GM18858 (cell line): ENCODE results near the gene EFNA5.
A peak's percentile ranks its signal among the peaks of the same experiment; 100 is the strongest.

ENCODE experiments used
- ATAC-seq: cut with Tn5 transposase; IDR thresholded peaks from one replicate; pipeline ENCODE4 v1.9.1; 2021; ENCODE audit not compliant: unreplicated experiment

The EFNA5 gene

DNA sequence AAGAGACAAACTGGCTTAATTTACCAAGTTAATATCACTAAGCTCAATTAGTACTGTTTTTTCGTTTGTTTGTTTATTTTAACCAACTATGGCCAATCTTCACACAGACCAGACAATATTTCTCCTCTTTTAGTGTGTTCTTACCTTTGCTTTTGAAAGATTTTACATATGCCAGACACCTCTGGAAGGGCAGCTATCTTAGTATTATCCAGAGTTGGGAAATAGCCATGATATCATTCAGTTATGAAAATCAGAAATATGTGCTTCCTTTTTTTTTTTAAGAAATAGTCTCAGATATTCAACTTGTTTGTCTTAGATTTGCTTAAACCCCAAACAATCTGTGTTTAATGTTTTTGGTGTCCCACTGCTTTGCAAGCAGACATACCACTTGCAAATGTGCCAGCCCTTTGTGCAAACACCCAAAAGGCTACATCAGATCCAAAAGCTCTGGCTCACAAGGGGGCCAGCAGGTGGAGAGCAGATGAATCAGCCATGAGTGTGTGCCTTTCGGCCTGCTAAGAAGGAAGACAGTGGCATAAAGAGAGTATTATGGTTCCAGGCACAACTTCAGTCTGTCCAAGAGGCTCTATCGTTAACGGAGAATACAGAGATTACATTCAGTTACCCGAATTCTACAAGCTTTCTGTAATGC is 147.6 kb downstream of the EFNA5 start:
- ATAC-seq = no peak

DNA sequence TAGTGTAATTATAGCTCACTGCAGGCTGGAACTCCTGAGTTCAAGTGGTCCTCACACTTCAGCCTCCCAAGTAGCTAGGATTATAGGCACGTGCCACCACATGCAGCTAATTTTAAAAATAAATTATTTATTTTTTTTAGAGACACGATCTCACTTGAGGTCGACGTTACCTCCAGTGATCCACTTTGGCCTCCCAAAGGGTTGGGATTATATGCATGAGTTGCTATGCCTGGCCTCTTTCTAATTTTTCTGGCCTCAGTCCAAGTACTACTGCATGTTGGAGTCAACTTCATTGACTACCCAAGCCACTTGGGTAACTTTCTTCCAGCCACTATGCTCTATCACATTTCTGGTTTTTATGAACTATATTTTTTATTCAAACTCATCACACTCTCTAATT is 148.3 kb downstream of the EFNA5 start:
- no peak for ATAC-seq

DNA sequence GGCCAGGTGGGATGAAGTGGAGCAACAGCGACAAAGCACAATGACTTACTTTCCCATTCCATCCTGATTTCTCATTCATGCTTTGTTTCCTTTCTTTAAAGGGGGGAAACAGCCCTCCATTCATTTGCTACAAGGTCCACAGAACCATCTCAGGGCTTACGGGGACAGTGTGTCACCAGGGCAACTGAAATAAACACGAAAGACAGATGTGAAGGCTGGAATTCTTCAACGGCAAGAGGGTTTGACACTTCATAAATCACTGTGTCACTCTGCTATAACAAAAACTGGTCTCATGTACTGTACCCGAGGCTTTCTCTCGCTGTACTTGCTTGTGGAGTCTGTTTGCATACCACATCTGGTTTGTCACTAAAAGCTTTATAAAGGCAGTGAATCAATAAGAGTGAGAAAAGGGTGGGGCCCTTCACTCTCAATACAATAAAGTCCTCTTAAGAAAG is 150.8 kb downstream of the EFNA5 start:
- ATAC-seq = no peak

DNA sequence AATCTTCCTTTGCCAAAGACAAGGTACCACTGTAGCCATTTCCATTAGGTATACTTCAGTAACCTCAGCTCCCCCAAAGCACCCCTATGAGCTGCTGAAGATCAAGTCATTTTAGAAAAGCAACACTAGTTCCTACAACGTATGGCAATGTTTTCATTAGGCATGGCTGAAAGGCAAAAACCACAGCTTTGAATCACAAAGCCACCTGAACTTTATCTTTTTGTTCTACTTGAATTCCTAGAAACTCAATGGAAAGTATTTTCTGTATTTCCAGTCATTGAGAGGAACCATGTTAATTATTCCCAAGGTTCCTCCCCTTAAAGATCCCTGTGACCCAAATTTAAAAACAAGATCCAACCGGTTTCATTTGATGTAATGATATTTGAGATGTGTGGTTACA is 152.1 kb downstream of the EFNA5 start:
- ATAC-seq = no peak

DNA sequence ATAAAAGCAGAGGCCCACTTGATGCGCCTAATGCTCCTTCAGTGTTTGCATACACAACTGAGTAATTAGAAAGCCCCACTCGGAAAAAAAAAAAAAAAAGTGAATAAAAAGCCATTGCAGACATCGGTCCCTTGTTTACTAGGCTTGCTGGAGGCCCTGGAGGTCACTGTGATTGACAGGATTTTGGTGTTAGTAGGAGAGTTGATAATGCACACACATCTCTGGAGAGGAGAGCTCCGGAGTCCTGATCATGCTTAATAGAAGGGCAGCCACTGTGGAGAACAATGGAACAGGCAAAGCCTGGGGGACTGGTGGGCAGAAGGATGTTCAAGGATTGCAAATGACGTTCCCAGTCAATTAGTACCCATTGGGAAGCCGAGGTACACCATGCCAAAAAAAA is 152.5 kb downstream of the EFNA5 start:
- no peak for ATAC-seq

DNA sequence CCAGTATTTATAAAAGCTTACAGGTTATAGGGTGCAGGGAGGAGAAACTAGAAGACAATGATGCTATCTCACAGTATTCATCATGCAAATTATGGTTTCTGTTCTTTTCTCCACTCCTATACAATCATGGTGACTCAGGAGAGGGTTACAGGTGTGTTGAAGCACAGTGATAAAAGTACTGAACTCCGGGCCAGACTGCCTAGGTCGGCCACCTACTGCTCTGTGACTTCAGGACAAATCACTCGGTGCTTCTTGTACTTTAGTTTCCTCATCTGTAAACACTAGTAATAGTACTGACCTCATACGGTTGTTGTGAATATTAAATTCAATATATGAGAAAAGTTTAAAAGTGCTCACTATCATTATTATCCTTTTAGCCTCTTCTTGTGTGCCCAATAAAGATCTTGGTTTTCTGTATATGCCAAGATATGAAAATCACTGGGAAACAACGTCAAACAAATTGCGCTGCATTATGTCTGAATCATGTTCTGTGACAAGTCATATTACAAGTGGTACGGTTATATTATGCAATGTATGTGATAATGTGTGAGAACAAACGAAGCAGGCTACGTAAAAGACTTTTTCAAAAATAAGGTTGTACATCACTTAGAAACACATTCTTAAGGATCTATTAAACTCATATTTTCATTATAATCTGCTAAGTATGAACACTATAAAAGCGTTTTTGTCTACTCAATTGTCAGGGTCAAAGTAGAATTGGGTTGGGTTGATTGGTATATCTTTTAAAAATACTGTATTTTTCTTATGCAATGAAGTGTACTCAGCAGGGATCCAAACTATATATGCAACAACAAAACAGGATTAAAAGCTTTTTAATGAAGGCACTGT is 153.3 kb downstream of the EFNA5 start:
- ATAC-seq = no peak

DNA sequence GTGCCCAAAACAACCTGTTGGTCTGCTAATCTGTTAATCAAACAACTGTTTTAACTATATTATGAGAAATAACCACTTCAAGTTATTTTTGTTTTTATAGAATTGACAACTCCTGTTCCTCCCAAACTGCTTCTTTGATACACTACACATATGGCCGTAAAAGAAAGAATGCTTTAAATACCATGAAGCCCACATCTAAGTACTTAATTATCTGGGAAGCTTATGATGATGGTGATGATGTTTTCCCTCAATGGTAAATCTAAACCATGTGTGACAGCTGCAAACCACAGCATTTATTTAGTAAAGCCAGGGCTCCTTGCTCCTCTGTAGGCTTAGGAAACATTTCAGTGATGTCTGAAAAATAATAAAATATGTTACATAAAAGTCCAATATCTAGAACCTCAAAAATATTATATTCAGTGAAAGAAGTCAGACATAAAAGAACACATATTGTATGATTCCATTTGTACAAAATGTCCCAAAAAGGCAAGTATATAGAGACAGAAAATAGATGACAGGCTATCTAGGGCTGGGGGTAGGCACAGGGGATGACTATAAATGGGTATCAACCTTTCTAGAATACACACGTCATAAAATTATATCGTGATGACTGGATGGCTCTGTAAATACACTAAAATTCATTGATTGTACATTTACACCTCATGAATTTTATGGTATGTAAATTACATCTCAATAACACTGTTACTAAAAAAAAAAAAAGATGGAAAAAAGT is 154.1 kb downstream of the EFNA5 start:
- ATAC-seq = no peak

DNA sequence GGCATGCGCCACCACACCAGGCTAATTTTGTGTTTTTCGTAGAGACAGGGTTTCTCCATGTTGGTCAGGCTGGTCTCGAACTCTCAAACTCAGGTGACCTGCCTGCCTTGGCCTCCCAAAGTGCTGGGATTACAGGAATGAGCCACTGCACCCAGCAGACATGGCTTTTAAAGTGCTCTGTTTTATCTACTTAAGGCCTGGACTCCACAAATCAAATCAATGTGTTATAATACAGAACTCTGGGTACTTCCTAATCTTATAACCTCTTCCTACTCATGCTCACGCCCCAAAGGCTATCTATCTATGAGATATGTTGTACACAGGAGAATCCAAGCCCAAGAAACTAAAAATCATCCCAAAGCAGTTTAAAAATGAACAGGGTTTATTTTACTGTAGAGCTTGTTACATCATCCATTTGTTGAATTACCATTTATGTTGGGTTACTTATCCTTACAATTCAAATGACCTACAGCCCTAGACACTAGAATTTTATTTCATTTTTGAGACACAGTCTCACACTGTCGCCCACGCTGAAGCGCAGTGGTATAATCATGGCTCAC is 155.1 kb downstream of the EFNA5 start:
- no peak for ATAC-seq

DNA sequence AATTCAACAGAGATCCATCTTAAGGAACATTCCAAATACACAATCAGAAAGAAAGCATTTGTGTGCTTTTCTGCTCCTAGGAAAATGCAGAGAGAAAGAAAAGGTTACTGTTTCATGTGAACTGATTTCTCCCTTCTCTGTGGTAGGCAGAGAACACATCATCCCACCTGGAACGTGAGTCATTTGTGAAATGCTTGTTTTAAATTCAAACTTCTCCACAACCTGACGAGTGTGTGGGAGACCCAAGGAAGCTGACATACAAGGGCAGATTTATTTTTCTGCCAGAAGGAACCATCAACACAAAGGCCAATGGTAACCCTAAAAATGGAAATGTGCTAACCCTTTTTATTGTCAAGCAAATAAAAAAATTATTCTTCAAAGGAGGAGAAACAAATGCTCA is 156.4 kb downstream of the EFNA5 start:
- no peak for ATAC-seq

DNA sequence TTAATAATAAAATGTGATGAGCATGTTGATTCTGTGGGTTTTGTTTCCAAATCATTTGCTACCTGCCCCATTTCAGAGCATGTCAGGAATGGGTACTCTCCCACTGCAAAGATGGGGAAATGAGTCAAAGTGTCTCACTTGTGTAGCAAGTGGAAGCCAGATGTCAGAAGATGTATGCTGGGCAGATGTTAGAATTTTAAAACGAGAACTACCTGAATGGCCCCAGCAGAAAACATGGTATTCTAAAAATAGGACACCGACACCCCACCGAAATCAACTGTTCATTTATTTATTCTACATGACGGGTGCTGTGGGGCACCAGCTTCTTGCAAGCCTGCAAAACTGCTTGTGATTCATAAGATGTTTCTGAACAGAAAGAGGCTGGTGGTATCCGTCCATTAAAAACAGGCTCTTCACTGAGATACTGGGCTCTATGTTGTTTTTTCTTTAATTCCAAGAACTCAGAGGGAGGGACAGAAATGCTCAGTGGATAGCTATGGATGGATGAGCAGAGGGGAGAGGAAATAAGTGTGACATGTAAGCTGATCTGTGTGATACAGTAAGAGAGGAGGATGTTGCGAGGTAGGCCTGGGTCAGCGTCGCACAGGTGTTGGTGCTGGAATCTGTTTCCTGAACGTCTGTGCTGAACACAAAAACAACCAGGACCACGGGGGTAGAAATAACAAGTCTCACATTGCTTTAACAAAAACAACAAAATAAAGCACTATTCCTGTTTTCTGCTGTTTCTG is 157.2 kb downstream of the EFNA5 start:
- no peak for ATAC-seq

DNA sequence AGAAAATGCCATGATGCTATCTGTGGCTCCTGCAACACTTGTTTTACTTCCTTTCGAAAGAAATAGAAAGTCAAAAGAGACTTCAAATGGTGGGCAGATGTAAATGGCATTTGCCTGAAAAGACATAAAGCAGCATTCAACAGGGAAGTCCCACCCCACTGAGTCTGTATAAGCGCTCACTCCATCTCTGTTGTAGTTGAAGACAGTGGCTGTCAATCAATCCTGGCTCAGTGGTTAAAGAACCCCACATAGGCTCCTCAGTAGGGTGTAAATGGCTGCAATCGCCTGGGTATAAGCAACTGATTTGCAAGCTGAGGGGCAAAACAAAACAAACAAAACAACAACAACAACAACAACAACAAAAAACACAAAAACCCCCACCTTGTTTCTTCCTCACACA is 158.7 kb downstream of the EFNA5 start:
- peak; percentile 48 for ATAC-seq

DNA sequence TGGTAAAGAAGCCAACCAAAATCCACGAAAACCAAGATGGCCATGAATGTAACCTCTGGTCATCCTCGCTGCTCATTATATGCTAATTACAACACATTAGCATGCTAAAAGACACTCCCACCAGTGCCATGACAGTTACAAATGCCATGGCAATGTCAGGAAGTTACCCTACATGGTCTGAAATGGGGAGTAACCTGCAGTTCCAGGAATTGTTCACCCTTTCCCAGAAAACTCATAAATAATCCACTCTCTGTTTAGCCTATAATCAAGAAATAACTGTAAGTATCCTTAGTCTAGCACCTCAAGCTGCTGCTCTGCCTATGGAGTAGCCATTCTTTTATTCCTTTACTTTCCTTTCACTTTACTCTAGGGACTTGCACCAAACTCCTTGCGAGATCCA is 160.6 kb downstream of the EFNA5 start:
- ATAC-seq = no peak

DNA sequence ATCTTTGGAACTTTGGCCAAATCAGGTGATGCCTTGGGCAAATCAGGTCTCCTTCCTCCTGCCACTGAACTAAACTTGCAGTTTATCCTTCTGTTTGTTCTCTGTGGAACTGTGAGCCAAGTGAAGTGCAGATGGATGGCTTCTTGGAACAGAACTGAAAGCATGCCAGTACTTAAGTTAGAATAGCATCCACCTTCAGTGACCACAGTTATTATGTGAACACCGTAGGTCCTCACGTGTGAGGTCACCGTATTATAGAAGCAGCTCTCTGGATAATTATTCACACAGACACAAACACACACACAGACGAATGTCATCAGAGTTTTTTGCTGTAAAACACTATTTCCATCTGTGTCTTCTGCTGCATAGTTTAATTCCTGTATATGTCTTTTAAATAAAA is 162.6 kb downstream of the EFNA5 start:
- ATAC-seq = no peak

DNA sequence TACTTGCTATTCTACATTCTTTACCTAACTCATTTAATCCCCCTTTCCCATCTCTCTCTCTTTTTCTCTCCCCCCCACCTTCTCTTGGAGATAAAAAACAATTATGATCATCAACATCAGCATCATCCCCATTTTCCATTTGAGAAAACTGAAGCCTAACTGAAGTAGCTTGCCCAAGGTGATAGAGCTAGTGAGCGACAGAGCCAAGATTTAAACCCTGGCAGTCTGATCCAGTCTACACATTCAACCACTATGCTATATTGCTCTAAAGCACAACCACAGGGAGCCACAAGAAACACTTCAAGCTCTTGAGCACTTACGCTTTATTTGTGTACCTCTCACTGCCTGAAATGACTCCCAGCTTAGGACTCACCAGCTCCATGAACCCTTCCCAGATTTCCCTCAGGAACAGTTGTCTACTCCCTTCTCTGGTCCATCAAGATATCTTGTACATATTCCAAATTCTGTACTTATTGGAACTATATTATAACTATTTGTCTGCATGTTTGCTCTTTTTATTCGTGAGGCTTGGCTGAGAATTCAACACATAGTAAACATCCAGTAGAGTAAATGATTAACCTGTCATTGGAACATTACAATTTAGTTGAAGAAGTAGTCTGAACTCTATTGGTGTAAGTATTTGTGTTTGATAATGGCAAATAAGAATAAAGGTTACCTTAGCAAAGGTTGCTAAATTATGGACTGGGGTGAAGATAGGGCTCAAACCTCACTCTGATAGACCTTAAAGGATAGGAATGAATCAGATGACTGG is 164.8 kb downstream of the EFNA5 start:
- no peak for ATAC-seq

DNA sequence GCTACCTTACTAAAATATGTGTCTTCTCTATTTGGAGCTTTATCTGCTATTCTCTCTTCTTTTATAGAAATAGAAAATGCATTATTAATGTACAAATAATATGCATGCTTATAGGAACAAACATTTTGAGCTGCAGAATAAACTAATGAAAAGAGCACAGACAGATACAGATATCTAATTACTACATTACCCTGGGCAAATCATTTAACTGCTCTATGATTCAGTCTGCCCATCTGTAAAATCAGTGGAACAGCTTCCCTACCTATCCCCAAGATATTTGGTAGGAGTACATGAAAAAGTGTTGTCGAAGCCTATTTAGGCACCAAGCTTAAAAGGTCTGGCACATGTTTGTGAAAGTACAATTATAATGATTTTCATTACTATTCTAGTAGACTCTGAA is 166.3 kb downstream of the EFNA5 start:
- no peak for ATAC-seq

DNA sequence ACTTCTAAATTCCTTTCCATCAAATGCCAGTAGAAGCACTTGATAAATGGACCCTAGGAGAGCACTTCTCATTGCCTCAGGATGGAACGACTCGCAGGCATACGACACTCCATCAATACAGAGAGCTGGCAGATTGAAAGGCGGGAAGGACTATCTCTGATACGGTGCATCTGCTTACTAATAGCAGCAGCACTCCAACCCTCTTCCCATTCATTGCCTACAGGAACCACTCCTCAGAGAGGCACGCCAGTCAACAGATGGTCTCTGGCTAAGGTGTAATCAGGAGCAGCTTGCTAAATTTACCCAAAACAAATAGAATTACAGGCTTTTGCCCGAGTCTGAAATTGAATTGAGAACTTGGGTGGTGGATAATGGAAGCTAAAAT is 168.1 kb downstream of the EFNA5 start:
- ATAC-seq = no peak

DNA sequence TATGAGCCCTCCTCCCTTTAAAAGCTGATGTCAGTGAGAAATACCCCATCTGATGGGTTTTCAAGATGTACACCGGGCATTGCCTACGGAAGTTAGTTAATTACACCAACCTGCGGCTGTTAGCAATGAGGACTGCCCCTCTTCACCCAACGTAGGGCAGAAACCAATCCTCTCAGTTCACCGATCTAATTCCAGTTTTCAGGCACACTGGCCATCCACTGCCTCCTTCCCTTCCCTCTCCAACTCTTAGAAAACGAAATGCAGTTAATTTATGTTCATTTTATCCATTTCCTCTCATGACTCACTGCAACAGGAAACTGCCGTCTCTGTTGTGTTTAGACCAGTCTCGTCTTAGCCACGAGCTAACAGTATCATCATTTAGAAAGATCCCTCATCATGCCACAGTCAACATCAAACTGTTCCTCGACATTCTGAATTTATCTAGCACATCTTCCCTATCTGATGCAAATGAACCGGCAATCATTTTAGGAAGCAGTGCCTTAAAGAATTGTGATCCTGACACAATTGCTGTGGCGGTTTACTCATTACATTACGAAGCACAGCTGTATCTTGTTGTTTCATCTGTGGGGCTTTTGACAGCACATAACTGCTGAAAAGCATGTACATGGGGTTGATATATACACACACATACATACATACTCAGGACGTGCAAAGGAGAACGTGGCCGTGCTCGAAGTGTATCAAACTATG is 168.6 kb downstream of the EFNA5 start:
- no peak for ATAC-seq

DNA sequence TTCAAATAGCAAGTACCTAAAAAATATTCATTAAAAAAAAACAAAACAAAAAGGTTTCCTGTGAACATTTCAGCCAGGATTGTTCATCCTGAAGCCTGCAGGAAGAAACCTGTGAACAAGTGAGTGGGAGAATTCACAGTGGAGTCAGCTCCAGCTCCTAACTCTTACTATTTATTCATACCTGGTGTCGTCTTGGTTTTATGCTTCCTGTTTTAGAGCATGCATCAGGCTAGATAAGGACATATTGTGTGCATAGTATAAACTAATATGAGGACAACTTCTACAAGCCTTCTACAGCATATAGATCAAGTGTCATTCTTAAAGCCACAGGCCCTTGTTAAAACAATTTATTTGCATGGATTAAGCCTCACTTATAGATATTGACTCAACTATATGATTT is 169.9 kb downstream of the EFNA5 start:
- ATAC-seq = no peak

DNA sequence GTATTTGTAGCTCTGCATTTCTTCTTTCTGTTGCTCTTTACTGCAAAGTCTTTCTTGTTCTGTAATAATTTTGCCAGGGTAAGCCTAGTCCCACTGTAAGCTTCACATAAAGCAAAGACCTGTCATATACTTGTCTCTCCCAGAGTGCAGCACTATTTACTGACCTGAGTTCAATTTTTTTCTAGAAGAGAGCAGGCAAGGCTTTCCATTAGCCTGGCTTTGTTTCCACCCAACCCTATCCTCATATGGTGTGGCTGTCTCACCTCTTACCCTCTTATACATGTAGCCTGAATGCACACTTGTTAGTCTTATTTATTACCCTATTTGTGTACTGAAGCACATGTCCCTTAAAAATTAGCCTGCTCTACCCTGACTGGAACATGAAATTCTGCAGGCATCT is 170.4 kb downstream of the EFNA5 start:
- no peak for ATAC-seq

DNA sequence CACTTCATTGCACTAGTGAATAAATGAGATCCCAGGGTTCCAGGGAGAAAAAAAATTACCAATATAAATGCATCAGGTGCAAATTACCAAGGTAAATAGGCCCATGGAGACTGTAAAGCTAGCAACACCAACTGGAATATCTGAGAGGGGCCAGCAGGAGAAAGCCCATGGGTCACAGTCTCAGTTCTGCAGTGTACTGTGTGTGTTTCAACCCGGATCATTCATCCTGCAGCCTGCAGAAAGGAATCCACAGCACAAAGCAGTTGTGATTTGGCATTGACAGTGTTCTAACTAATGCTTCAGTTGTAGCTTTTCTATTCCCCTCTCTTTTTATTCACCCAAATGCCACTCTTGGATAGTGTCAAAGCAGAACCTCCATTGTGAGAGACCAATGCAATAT is 171.0 kb downstream of the EFNA5 start:
- ATAC-seq = no peak
